Ectodermal cell (in vitro differentiated cells): ENCODE data around the gene ITPK1.
A peak's percentile ranks its signal among the peaks of the same experiment; 100 is the strongest.

Source experiments
- H3K27ac ChIP-seq: 2 replicates; pipeline ENCODE4 v1.7.0; 2013; ENCODE audit warnings: mild to moderate bottlenecking, low read depth, low read length; ENCODE audit not compliant: insufficient read depth, poor library complexity, severe bottlenecking
- H3K27me3 ChIP-seq: 2 replicates; pipeline ENCODE4 v1.7.0; 2013; ENCODE audit warnings: mild to moderate bottlenecking, low read length; ENCODE audit not compliant: insufficient read depth, control insufficient read depth, poor library complexity, severe bottlenecking
- H3K36me3 ChIP-seq: one replicate; pipeline ENCODE4 v1.7.0; 2013; ENCODE audit warnings: low read length; ENCODE audit not compliant: control insufficient read depth, insufficient read depth
- H3K4me1 ChIP-seq: one replicate; pipeline ENCODE4 v1.7.0; 2013; ENCODE audit warnings: low read length; ENCODE audit not compliant: control insufficient read depth, insufficient read depth
- H3K4me3 ChIP-seq: 2 replicates; pipeline ENCODE4 v1.7.0; 2013; ENCODE audit warnings: low read depth, low read length, control low read depth; ENCODE audit not compliant: insufficient read depth
- H3K9me3 ChIP-seq: 2 replicates; pipeline ENCODE4 v1.7.0; 2013; ENCODE audit warnings: mild to moderate bottlenecking, low read length, moderate library complexity; ENCODE audit not compliant: control insufficient read depth
- WGBS, 2 experiments: methylation state at CpG; one replicate each; pipeline ENCODE4 v1.1.7; 2013; ENCODE audit warnings: missing lambda C conversion rate in 2 of 2; 5-methylcytosine and 5-hydroxymethylcytosine counted together

ITPK1 gene

GRCh38 chr14:93085911-93086310, 29.8 kb downstream of the ITPK1 start:
- peak overlapping the region; percentile 23 for H3K27ac ChIP-seq
- no peaks in the 10 kb centered on the region for H3K27me3 ChIP-seq
- WGBS, 2 experiments, result 22 to 41% methylated on average over 3 of the region's 3 CpGs
- peaks cover 35% of the 10 kb centered on the region for H3K4me1 ChIP-seq
- H3K9me3 ChIP-seq, result no peaks in the 10 kb centered on the region
- no peaks in the 10 kb centered on the region for H3K36me3 ChIP-seq
- H3K4me3 ChIP-seq, result no peak overlapping the region

- no peak overlapping the region for H3K27ac ChIP-seq
Observed at GRCh38 chr14:93084866-93085857, 30.6 kb downstream of the ITPK1 start.

GRCh38 chr14:93084402-93084801, 31.3 kb downstream of the ITPK1 start:
- H3K27ac ChIP-seq, result no peak overlapping the region
- H3K36me3 ChIP-seq, result no peaks in the 10 kb centered on the region
- no peaks in the 10 kb centered on the region for H3K9me3 ChIP-seq
- peaks cover 28% of the 10 kb centered on the region for H3K4me1 ChIP-seq
- WGBS, 2 experiments, result 92 to 94% methylated on average over 4 of the region's 4 CpGs
- H3K4me3 ChIP-seq, result no peak overlapping the region
- H3K27me3 ChIP-seq, result no peaks in the 10 kb centered on the region

More at GRCh38 chr14:93084866-93085857, 30.6 kb downstream of the ITPK1 start:
- Histone ChIP-seq H3K27me3 (no peaks in the 10 kb centered on the region), H3K36me3 (no peaks in the 10 kb centered on the region), H3K4me1 (peaks cover 35% of the 10 kb centered on the region), H3K4me3 (no peak overlapping the region), H3K9me3 (no peaks in the 10 kb centered on the region)
- WGBS, 2 experiments, result 89% methylated on average over 21 of the region's 21 CpGs

- no peaks in the 10 kb centered on the region for H3K36me3 ChIP-seq
- no peaks in the 10 kb centered on the region for H3K27me3 ChIP-seq
- H3K9me3 ChIP-seq, result no peaks in the 10 kb centered on the region
- no peak overlapping the region for H3K27ac ChIP-seq
- no peak overlapping the region for H3K4me3 ChIP-seq
- 96 to 97% methylated on average over 9 of the region's 9 CpGs for WGBS, 2 experiments
- H3K4me1 ChIP-seq, result peaks cover 28% of the 10 kb centered on the region
Observed at GRCh38 chr14:93083917-93084316, 31.8 kb downstream of the ITPK1 start.

GRCh38 chr14:93082576-93083001, 33.1 kb downstream of the ITPK1 start:
- Histone ChIP-seq H3K36me3 (no peaks in the 10 kb centered on the region), H3K4me3 (no peak overlapping the region), H3K27ac (no peak overlapping the region), H3K9me3 (no peaks in the 10 kb centered on the region), H3K4me1 (peaks cover 28% of the 10 kb centered on the region), H3K27me3 (no peaks in the 10 kb centered on the region)
- WGBS, 2 experiments, result 92 to 93% methylated on average over 12 of the region's 12 CpGs

GRCh38 chr14:93081876-93082570, 33.7 kb downstream of the ITPK1 start:
- Histone ChIP-seq H3K9me3 (no peaks in the 10 kb centered on the region), H3K27ac (no peak overlapping the region), H3K36me3 (no peaks in the 10 kb centered on the region), H3K4me3 (no peak overlapping the region), H3K4me1 (peaks cover 28% of the 10 kb centered on the region), H3K27me3 (no peaks in the 10 kb centered on the region)
- WGBS, 2 experiments, result 94% methylated on average over 14 of the region's 14 CpGs

GRCh38 chr14:93079865-93080403, 35.8 kb downstream of the ITPK1 start:
- H3K36me3 ChIP-seq, result no peaks in the 10 kb centered on the region
- no peaks in the 10 kb centered on the region for H3K9me3 ChIP-seq
- no peak overlapping the region for H3K4me3 ChIP-seq
- H3K4me1 ChIP-seq, result peaks cover 12% of the 10 kb centered on the region
- 96 to 99% methylated on average over 5 of the region's 5 CpGs for WGBS, 2 experiments
- no peak overlapping the region for H3K27ac ChIP-seq
- H3K27me3 ChIP-seq, result no peaks in the 10 kb centered on the region

- Histone ChIP-seq H3K9me3 (no peaks in the 10 kb centered on the region), H3K27me3 (no peaks in the 10 kb centered on the region), H3K4me3 (no peak overlapping the region), H3K4me1 (peaks cover 12% of the 10 kb centered on the region), H3K27ac (no peak overlapping the region), H3K36me3 (no peaks in the 10 kb centered on the region)
- 92 to 94% methylated on average over 9 of the region's 9 CpGs for WGBS, 2 experiments
Observed at GRCh38 chr14:93079321-93079720, 36.4 kb downstream of the ITPK1 start.

- no peaks in the 10 kb centered on the region for H3K27me3 ChIP-seq
- H3K27ac ChIP-seq, result no peak overlapping the region
- no peaks in the 10 kb centered on the region for H3K36me3 ChIP-seq
- peaks cover 12% of the 10 kb centered on the region for H3K4me1 ChIP-seq
- no peak overlapping the region for H3K4me3 ChIP-seq
- WGBS, 2 experiments, result 94 to 95% methylated on average over 9 of the region's 9 CpGs
- H3K9me3 ChIP-seq, result no peaks in the 10 kb centered on the region
Observed at GRCh38 chr14:93078870-93079269, 36.9 kb downstream of the ITPK1 start.

- H3K4me3 ChIP-seq, result no peak overlapping the region
- no peaks in the 10 kb centered on the region for H3K9me3 ChIP-seq
- no peaks in the 10 kb centered on the region for H3K4me1 ChIP-seq
- H3K27ac ChIP-seq, result no peak overlapping the region
- WGBS, 2 experiments, result 91 to 93% methylated on average over 10 of the region's 10 CpGs
- no peaks in the 10 kb centered on the region for H3K36me3 ChIP-seq
- H3K27me3 ChIP-seq, result no peaks in the 10 kb centered on the region
Observed at GRCh38 chr14:93076755-93077154, 39.0 kb downstream of the ITPK1 start.
